ENCODE data around the gene TPR.
"Not testable (repeated sequence)": the region's sequence is repeated elsewhere in the genome, so short reads cannot be mapped to it uniquely, and the experiment has no call there.

Gene TPR

GRCh38 chr1:186401446-186401845, 26.4 kb upstream of the TPR start:
- H3K9ac ChIP-seq (ENCODE audit: low read length in 5 of 5); H3K27ac ChIP-seq (ENCODE audit: low read depth, low read length); H3K9me3 ChIP-seq (ENCODE audit: control insufficient read depth in 5 of 5, low read length in 5 of 5); H3K4me1 ChIP-seq (ENCODE audit: control insufficient read depth in 5 of 5, insufficient read depth in 5 of 5, low read length in 5 of 5); H3K27me3 ChIP-seq (ENCODE audit: control insufficient read depth in 5 of 5, insufficient read depth in 4 of 5, low read length in 5 of 5); H3K4me3 ChIP-seq (ENCODE audit: low read depth in 1 of 5, low read length in 5 of 5): not testable (repeated sequence)
- peaks cover 26 to 58% (median 50%) of the 10 kb centered on the region in 5 donors for H3K36me3 ChIP-seq (ENCODE audit: control insufficient read depth in 5 of 5, insufficient read depth in 5 of 5, low read length in 5 of 5)

DNA sequence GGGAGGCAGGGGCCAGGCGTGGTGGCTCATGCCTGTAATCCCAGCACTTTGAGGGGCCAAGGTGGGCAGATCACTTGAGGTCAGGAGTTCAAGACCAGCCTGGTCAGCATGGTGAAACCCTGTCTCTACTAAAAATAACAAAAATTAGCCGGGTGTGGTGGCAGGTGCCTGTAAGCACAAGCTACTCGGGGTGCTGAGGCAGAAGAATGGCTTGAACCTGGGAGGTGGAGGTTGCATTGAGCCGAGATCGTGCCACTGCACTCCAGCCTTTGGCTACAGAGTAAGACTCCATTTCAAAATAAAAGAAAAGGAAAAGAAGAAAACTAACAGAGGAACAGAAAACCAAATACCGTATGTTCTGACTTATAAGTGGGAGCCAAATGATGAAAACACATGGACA, 17.7 kb upstream of the TPR start:
- not testable (repeated sequence) for H3K9ac ChIP-seq (ENCODE audit: low read length in 5 of 5); H3K27me3 ChIP-seq (ENCODE audit: control insufficient read depth in 5 of 5, insufficient read depth in 4 of 5, low read length in 5 of 5); H3K4me3 ChIP-seq (ENCODE audit: low read depth in 1 of 5, low read length in 5 of 5); H3K4me1 ChIP-seq (ENCODE audit: control insufficient read depth in 5 of 5, insufficient read depth in 5 of 5, low read length in 5 of 5); H3K27ac ChIP-seq (ENCODE audit: low read depth, low read length); H3K9me3 ChIP-seq (ENCODE audit: control insufficient read depth in 5 of 5, low read length in 5 of 5)
- H3K36me3 ChIP-seq (ENCODE audit: control insufficient read depth in 5 of 5, insufficient read depth in 5 of 5, low read length in 5 of 5): peaks cover 50 to 84% (median 62%) of the 10 kb centered on the region in 5 donors

GRCh38 chr1:186391841-186392240, 16.8 kb upstream of the TPR start:
- H3K36me3 ChIP-seq (ENCODE audit: control insufficient read depth in 5 of 5, insufficient read depth in 5 of 5, low read length in 5 of 5): peaks cover 47 to 84% (median 59%) of the 10 kb centered on the region in 5 donors

DNA sequence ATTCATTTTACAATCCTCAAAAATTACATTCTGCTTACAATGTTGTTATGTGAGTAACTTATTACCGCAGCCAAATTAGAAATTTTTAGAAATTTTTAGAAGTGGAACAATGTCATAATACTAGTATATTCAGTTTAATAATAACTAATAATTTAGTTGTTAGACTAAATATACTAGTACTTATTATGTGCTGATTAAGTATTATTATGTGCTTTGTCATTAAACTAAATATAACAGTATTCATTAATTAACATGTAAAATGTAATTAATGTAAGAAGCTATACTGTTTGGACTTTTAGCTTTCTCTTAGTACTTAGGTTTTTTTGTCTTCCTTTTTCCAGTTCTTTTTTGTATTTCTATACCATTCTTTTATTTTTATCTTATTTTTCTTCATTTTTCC, 15.9 kb upstream of the TPR start:
- Histone ChIP-seq H3K27ac (ENCODE audit: low read depth, low read length) (no peak overlapping the region), H3K36me3 (ENCODE audit: control insufficient read depth in 5 of 5, insufficient read depth in 5 of 5, low read length in 5 of 5) (peaks cover 41 to 79% (median 56%) of the 10 kb centered on the region in 5 donors), H3K27me3 (ENCODE audit: control insufficient read depth in 5 of 5, insufficient read depth in 4 of 5, low read length in 5 of 5) (no peaks in the 10 kb centered on the region), H3K4me3 (ENCODE audit: low read depth in 1 of 5, low read length in 5 of 5) (no peak overlapping the region), H3K4me1 (ENCODE audit: control insufficient read depth in 5 of 5, insufficient read depth in 5 of 5, low read length in 5 of 5) (no peaks in the 10 kb centered on the region), H3K9me3 (ENCODE audit: control insufficient read depth in 5 of 5, low read length in 5 of 5) (no peaks in the 10 kb centered on the region), H3K9ac (ENCODE audit: low read length in 5 of 5) (no peak overlapping the region)

More at GRCh38 chr1:186391841-186392240, 16.8 kb upstream of the TPR start:
- no peaks in the 10 kb centered on the region for H3K4me1 ChIP-seq (ENCODE audit: control insufficient read depth in 5 of 5, insufficient read depth in 5 of 5, low read length in 5 of 5)
- H3K27me3 ChIP-seq (ENCODE audit: control insufficient read depth in 5 of 5, insufficient read depth in 4 of 5, low read length in 5 of 5): no peaks in the 10 kb centered on the region
- H3K9me3 ChIP-seq (ENCODE audit: control insufficient read depth in 5 of 5, low read length in 5 of 5): no peaks in the 10 kb centered on the region
- H3K4me3 ChIP-seq (ENCODE audit: low read depth in 1 of 5, low read length in 5 of 5): no peak overlapping the region
- H3K27ac ChIP-seq (ENCODE audit: low read depth, low read length): no peak overlapping the region
- H3K9ac ChIP-seq (ENCODE audit: low read length in 5 of 5): no peak overlapping the region

DNA sequence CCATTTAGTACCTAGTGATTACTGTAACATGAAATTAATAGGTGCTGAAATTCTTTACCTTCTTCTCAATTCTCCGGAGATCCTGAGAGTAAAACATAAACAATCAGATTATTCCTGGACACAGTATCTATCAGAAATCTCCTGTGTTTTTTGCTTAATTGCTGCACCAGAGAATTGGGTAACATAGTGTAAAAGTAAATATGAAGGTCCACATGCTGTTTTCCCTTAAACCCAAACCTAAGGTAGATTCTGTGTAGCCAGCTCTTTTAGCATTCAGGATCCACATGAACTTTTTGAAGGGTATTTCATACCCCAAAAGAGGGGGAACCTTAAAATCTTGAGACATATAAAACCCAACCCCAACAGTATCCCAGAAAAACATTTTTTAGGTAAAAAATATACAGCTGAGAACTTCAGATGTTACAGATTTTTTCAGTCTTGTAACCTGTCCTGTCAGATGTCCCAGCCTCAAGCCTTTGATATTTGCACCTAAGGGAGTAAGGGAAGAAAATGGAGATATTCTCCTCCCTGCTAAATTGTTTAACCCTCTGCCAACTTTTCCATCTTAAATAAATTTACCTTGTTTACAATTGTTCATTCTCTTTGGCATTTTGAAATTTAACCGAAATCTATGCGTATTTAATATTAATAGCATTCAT, 11.8 kb upstream of the TPR start:
- H3K4me3 ChIP-seq (ENCODE audit: low read depth in 1 of 5, low read length in 5 of 5): no peak overlapping the region
- H3K9me3 ChIP-seq (ENCODE audit: control insufficient read depth in 5 of 5, low read length in 5 of 5): no peaks in the 10 kb centered on the region
- no peak overlapping the region for H3K27ac ChIP-seq (ENCODE audit: low read depth, low read length)
- H3K36me3 ChIP-seq (ENCODE audit: control insufficient read depth in 5 of 5, insufficient read depth in 5 of 5, low read length in 5 of 5): peaks cover 27 to 61% (median 51%) of the 10 kb centered on the region in 5 donors
- no peaks in the 10 kb centered on the region for H3K4me1 ChIP-seq (ENCODE audit: control insufficient read depth in 5 of 5, insufficient read depth in 5 of 5, low read length in 5 of 5)
- H3K9ac ChIP-seq (ENCODE audit: low read length in 5 of 5): peak overlapping the region in 1 of 5 donors; percentile 32
- no peaks in the 10 kb centered on the region for H3K27me3 ChIP-seq (ENCODE audit: control insufficient read depth in 5 of 5, insufficient read depth in 4 of 5, low read length in 5 of 5)

GRCh38 chr1:186375929-186376319, 871 bp upstream of the TPR start:
- peak overlapping the region; percentile 96 for H3K27ac ChIP-seq (ENCODE audit: low read depth, low read length)
- peaks cover 12 to 27% (median 24%) of the 10 kb centered on the region in 5 donors for H3K36me3 ChIP-seq (ENCODE audit: control insufficient read depth in 5 of 5, insufficient read depth in 5 of 5, low read length in 5 of 5)
- H3K9ac ChIP-seq (ENCODE audit: low read length in 5 of 5): peak overlapping the region; percentile 82 to 100 (median 97)
- H3K4me3 ChIP-seq (ENCODE audit: low read depth in 1 of 5, low read length in 5 of 5): peak overlapping the region; percentile 75 to 100 (median 93)
- H3K9me3 ChIP-seq (ENCODE audit: control insufficient read depth in 5 of 5, low read length in 5 of 5): peaks cover 0 to 3% (median 0%) of the 10 kb centered on the region in 5 donors
- H3K4me1 ChIP-seq (ENCODE audit: control insufficient read depth in 5 of 5, insufficient read depth in 5 of 5, low read length in 5 of 5): peaks cover 15 to 26% (median 20%) of the 10 kb centered on the region in 5 donors
- H3K27me3 ChIP-seq (ENCODE audit: control insufficient read depth in 5 of 5, insufficient read depth in 4 of 5, low read length in 5 of 5): peaks cover 0 to 11% (median 0%) of the 10 kb centered on the region in 5 donors

GRCh38 chr1:186374303-186375151, 526 bp downstream of the TPR start:
- peak overlapping the region; percentile 96 for H3K27ac ChIP-seq (ENCODE audit: low read depth, low read length)

GRCh38 chr1:186347837-186348691, 27.0 kb downstream of the TPR start:
- H3K36me3 ChIP-seq (ENCODE audit: control insufficient read depth in 5 of 5, insufficient read depth in 5 of 5, low read length in 5 of 5): peaks cover 75 to 89% (median 81%) of the 10 kb centered on the region in 5 donors
- not testable (repeated sequence) for H3K4me3 ChIP-seq (ENCODE audit: low read depth in 1 of 5, low read length in 5 of 5); H3K27me3 ChIP-seq (ENCODE audit: control insufficient read depth in 5 of 5, insufficient read depth in 4 of 5, low read length in 5 of 5); H3K4me1 ChIP-seq (ENCODE audit: control insufficient read depth in 5 of 5, insufficient read depth in 5 of 5, low read length in 5 of 5); H3K27ac ChIP-seq (ENCODE audit: low read depth, low read length); H3K9me3 ChIP-seq (ENCODE audit: control insufficient read depth in 5 of 5, low read length in 5 of 5); H3K9ac ChIP-seq (ENCODE audit: low read length in 5 of 5)

More at GRCh38 chr1:186374303-186375151, 526 bp downstream of the TPR start:
- Histone ChIP-seq H3K4me3 (ENCODE audit: low read depth in 1 of 5, low read length in 5 of 5) (peak overlapping the region; percentile 75 to 99 (median 93)), H3K4me1 (ENCODE audit: control insufficient read depth in 5 of 5, insufficient read depth in 5 of 5, low read length in 5 of 5) (peaks cover 15 to 26% (median 20%) of the 10 kb centered on the region in 5 donors), H3K9ac (ENCODE audit: low read length in 5 of 5) (peak overlapping the region; percentile 82 to 100 (median 97)), H3K36me3 (ENCODE audit: control insufficient read depth in 5 of 5, insufficient read depth in 5 of 5, low read length in 5 of 5) (peaks cover 6 to 26% (median 23%) of the 10 kb centered on the region in 5 donors), H3K9me3 (ENCODE audit: control insufficient read depth in 5 of 5, low read length in 5 of 5) (peaks cover 0 to 3% (median 0%) of the 10 kb centered on the region in 5 donors), H3K27me3 (ENCODE audit: control insufficient read depth in 5 of 5, insufficient read depth in 4 of 5, low read length in 5 of 5) (peaks cover 0 to 11% (median 0%) of the 10 kb centered on the region in 5 donors)

- peaks cover 80 to 91% (median 85%) of the 10 kb centered on the region in 5 donors for H3K36me3 ChIP-seq (ENCODE audit: control insufficient read depth in 5 of 5, insufficient read depth in 5 of 5, low read length in 5 of 5)
- no peak overlapping the region for H3K27ac ChIP-seq (ENCODE audit: low read depth, low read length)
- no peaks in the 10 kb centered on the region for H3K4me1 ChIP-seq (ENCODE audit: control insufficient read depth in 5 of 5, insufficient read depth in 5 of 5, low read length in 5 of 5)
- H3K27me3 ChIP-seq (ENCODE audit: control insufficient read depth in 5 of 5, insufficient read depth in 4 of 5, low read length in 5 of 5): no peaks in the 10 kb centered on the region
- H3K9me3 ChIP-seq (ENCODE audit: control insufficient read depth in 5 of 5, low read length in 5 of 5): no peaks in the 10 kb centered on the region
- no peak overlapping the region for H3K9ac ChIP-seq (ENCODE audit: low read length in 5 of 5)
- no peak overlapping the region for H3K4me3 ChIP-seq (ENCODE audit: low read depth in 1 of 5, low read length in 5 of 5)
Measured at GRCh38 chr1:186340772-186341171, 34.3 kb downstream of the TPR start.

Data from subcutaneous abdominal adipose tissue (tissue), 5 donors.